Activated CD8-positive, alpha-beta T cell treated with anti-CD3 and anti-CD28 coated beads, Interleukin-2, amount 10 ng/mL, durations not matched to agents 7 days and 5 days (primary cell): Measurements from ENCODE around the gene CTNND2. TPM values are rescaled to one million over a fixed set of nuclear protein-coding genes. Genes with fewer than 3 reads are reported as not detected.

ENCODE experiments used
- ATAC-seq: fragments of 150-1000 bp; cut with Tn5 transposase; one replicate; pipeline ENCODE4 v1.10.0; 2021; ENCODE audit warnings: moderate library complexity
- CTCF ChIA-PET: fragments of 350-600 bp; sonication (Branson Sonifier 250); formaldehyde crosslinking; loops from one replicate; lab custom pipeline; 2021; ENCODE audit warnings: antibody characterized with exemption; lab: Charles Lee
- POLR2A ChIA-PET: fragments of 350-600 bp; sonication (Branson Sonifier 250); formaldehyde crosslinking; loops from one replicate; lab custom pipeline; 2021; ENCODE audit warnings: antibody characterized with exemption; lab: Charles Lee
- DNase-seq: peaks from one replicate; pipeline ENCODE4 v3.0.0-alpha.2; 2020
- H3K27ac Mint-ChIP-seq: one replicate; pipeline ENCODE4 v1.8.0; 2021; ENCODE audit warnings: mild to moderate bottlenecking, mixed read lengths
- H3K27me3 Mint-ChIP-seq: one replicate; pipeline ENCODE4 v1.8.0; 2021; ENCODE audit warnings: low read depth, mixed read lengths
- H3K36me3 Mint-ChIP-seq: one replicate; pipeline ENCODE4 v1.8.0; 2021; ENCODE audit warnings: low read depth, mixed read lengths
- H3K4me1 Mint-ChIP-seq: one replicate; pipeline ENCODE4 v1.8.0; 2021; ENCODE audit warnings: low read depth, mixed read lengths
- H3K4me3 Mint-ChIP-seq: one replicate; pipeline ENCODE4 v1.8.0; 2021; ENCODE audit warnings: mild to moderate bottlenecking, mixed read lengths
- H3K9me3 Mint-ChIP-seq: one replicate; pipeline ENCODE4 v1.8.0; 2022; ENCODE audit warnings: mixed read lengths; ENCODE audit not compliant: insufficient read depth
- total RNA-seq, 2 experiments: library from RNA; stranded (reverse); gene quantifications; one replicate each; pipeline ENCODE4 v1.2.3, GENCODE V29; 2021

The CTNND2 gene
- total RNA-seq, 2 experiments from 2014 or later = not detected

- ATAC-seq = no peak
- CTCF ChIA-PET = no interaction called here
- Mint-ChIP-seq H3K4me3 (no peak overlapping the region), H3K27ac (no peak overlapping the region), H3K36me3 (no peaks in the 10 kb centered on the region), H3K9me3 (no peaks in the 10 kb centered on the region), H3K27me3 (no peaks in the 10 kb centered on the region), H3K4me1 (no peaks in the 10 kb centered on the region)
- DNase-seq = no peak
- POLR2A ChIA-PET = no interaction called here
These were observed 908.4 kb downstream of the CTNND2 start for GRCh38 chr5:10995891-10996290.

GRCh38 chr5:10994091-10994986 is 909.9 kb downstream of the CTNND2 start:
- Mint-ChIP-seq H3K27me3 (no peaks in the 10 kb centered on the region), H3K4me3 (no peak overlapping the region), H3K4me1 (no peaks in the 10 kb centered on the region), H3K36me3 (no peaks in the 10 kb centered on the region), H3K27ac (no peak overlapping the region), H3K9me3 (no peaks in the 10 kb centered on the region)
- no peak for DNase-seq
- ChIA-PET CTCF (no interaction called here), POLR2A (no interaction called here)
- ATAC-seq = no peak

GRCh38 chr5:10990634-10991033 is 913.6 kb downstream of the CTNND2 start:
- Mint-ChIP-seq H3K4me1 (peaks cover 9% of the 10 kb centered on the region), H3K4me3 (no peak overlapping the region), H3K9me3 (no peaks in the 10 kb centered on the region), H3K27ac (no peak overlapping the region), H3K36me3 (no peaks in the 10 kb centered on the region), H3K27me3 (no peaks in the 10 kb centered on the region)
- DNase-seq (no peak), ATAC-seq (no peak)
- POLR2A ChIA-PET = no interaction called here
- CTCF ChIA-PET = no interaction called here

- CTCF ChIA-PET = interaction anchor here (2.3 kb wide), 1 partner anchor 11 kb away, joined by 10 read pairs; no protein-coding TSS in a partner anchor
- no peaks in the 10 kb centered on the region for H3K27me3 Mint-ChIP-seq
- no peak for DNase-seq
- H3K4me1 Mint-ChIP-seq = peaks cover 9% of the 10 kb centered on the region
- POLR2A ChIA-PET = no interaction called here
- ATAC-seq = no peak
- no peak overlapping the region for H3K4me3 Mint-ChIP-seq
- H3K36me3 Mint-ChIP-seq = no peaks in the 10 kb centered on the region
- H3K9me3 Mint-ChIP-seq = no peaks in the 10 kb centered on the region
- H3K27ac Mint-ChIP-seq = no peak overlapping the region
These were observed 914.5 kb downstream of the CTNND2 start for GRCh38 chr5:10989577-10990263.

- ATAC-seq (no peak), DNase-seq (no peak)
- H3K4me1 Mint-ChIP-seq = peaks cover 9% of the 10 kb centered on the region
- no peaks in the 10 kb centered on the region for H3K27me3 Mint-ChIP-seq
- no peak overlapping the region for H3K27ac Mint-ChIP-seq
- POLR2A ChIA-PET = no interaction called here
- H3K4me3 Mint-ChIP-seq = no peak overlapping the region
- CTCF ChIA-PET = interaction anchor here (0.6 to 2.6 kb wide), 10 partner anchors 11 to 1035 kb away, joined by 3 to 12 read pairs (median 4); no protein-coding TSS in a partner anchor
- H3K36me3 Mint-ChIP-seq = no peaks in the 10 kb centered on the region
- H3K9me3 Mint-ChIP-seq = no peaks in the 10 kb centered on the region
These were observed 915.6 kb downstream of the CTNND2 start for GRCh38 chr5:10988622-10989021.

- H3K36me3 Mint-ChIP-seq = no peaks in the 10 kb centered on the region
- POLR2A ChIA-PET = no interaction called here
- DNase-seq = peak; percentile 74
- peak overlapping the region; percentile 17 for H3K4me3 Mint-ChIP-seq
- H3K9me3 Mint-ChIP-seq = no peaks in the 10 kb centered on the region
- H3K27ac Mint-ChIP-seq = no peak overlapping the region
- CTCF ChIA-PET = interaction anchor here (0.6 to 2.6 kb wide), 10 partner anchors 10 to 1036 kb away, joined by 3 to 12 read pairs (median 4); no protein-coding TSS in a partner anchor
- no peaks in the 10 kb centered on the region for H3K27me3 Mint-ChIP-seq
- H3K4me1 Mint-ChIP-seq = peaks cover 9% of the 10 kb centered on the region
- peak; percentile 84 for ATAC-seq
These were observed 916.2 kb downstream of the CTNND2 start for GRCh38 chr5:10987925-10988504.

GRCh38 chr5:10987276-10987924 is 916.8 kb downstream of the CTNND2 start:
- no peak for ATAC-seq
- ChIA-PET POLR2A (no interaction called here), CTCF (interaction anchor here (0.7 to 2.6 kb wide), 7 partner anchors 10 to 1037 kb away, joined by 3 to 12 read pairs (median 5); no protein-coding TSS in a partner anchor)
- Mint-ChIP-seq H3K9me3 (no peaks in the 10 kb centered on the region), H3K27me3 (no peaks in the 10 kb centered on the region), H3K27ac (no peak overlapping the region), H3K36me3 (no peaks in the 10 kb centered on the region), H3K4me1 (peaks cover 9% of the 10 kb centered on the region), H3K4me3 (no peak overlapping the region)
- no peak for DNase-seq

- DNase-seq = no peak
- ChIA-PET POLR2A (no interaction called here), CTCF (no interaction called here)
- Mint-ChIP-seq H3K27ac (no peak overlapping the region), H3K9me3 (no peaks in the 10 kb centered on the region), H3K4me3 (no peak overlapping the region), H3K4me1 (peaks cover 9% of the 10 kb centered on the region), H3K27me3 (no peaks in the 10 kb centered on the region), H3K36me3 (no peaks in the 10 kb centered on the region)
- ATAC-seq = no peak
These were observed 918.5 kb downstream of the CTNND2 start for GRCh38 chr5:10985721-10986110.

GRCh38 chr5:10985091-10985720 is 919.0 kb downstream of the CTNND2 start:
- DNase-seq (no peak), ATAC-seq (no peak)
- Mint-ChIP-seq H3K27me3 (no peaks in the 10 kb centered on the region), H3K4me1 (peaks cover 9% of the 10 kb centered on the region), H3K27ac (no peak overlapping the region), H3K4me3 (no peak overlapping the region), H3K9me3 (no peaks in the 10 kb centered on the region), H3K36me3 (no peaks in the 10 kb centered on the region)
- POLR2A ChIA-PET = no interaction called here
- CTCF ChIA-PET = no interaction called here

GRCh38 chr5:10984021-10984715 is 920.1 kb downstream of the CTNND2 start:
- Mint-ChIP-seq H3K4me3 (no peak overlapping the region), H3K9me3 (no peaks in the 10 kb centered on the region), H3K36me3 (no peaks in the 10 kb centered on the region), H3K27ac (no peak overlapping the region), H3K27me3 (no peaks in the 10 kb centered on the region), H3K4me1 (peaks cover 9% of the 10 kb centered on the region)
- ChIA-PET POLR2A (no interaction called here), CTCF (no interaction called here)
- ATAC-seq (no peak), DNase-seq (no peak)

GRCh38 chr5:10982626-10983025 is 921.6 kb downstream of the CTNND2 start:
- no peaks in the 10 kb centered on the region for H3K9me3 Mint-ChIP-seq
- no peak overlapping the region for H3K4me3 Mint-ChIP-seq
- no peaks in the 10 kb centered on the region for H3K36me3 Mint-ChIP-seq
- ChIA-PET CTCF (no interaction called here), POLR2A (no interaction called here)
- H3K4me1 Mint-ChIP-seq = no peaks in the 10 kb centered on the region
- DNase-seq (no peak), ATAC-seq (no peak)
- H3K27ac Mint-ChIP-seq = no peak overlapping the region
- no peaks in the 10 kb centered on the region for H3K27me3 Mint-ChIP-seq
